H1 (cell line): ENCODE data around the gene FOXC2. TPM values are rescaled to one million over a fixed set of nuclear protein-coding genes. Genes with fewer than 3 reads are reported as not detected.
A peak's percentile ranks its signal among the peaks of the same experiment; 100 is the strongest.

Source experiments
- CTCF ChIA-PET: fragments of 300-600 bp; sonication (Branson Sonifier 250); formaldehyde crosslinking; loops from one replicate; lab custom pipeline; 2021; ENCODE audit not compliant: partially characterized antibody; lab: Charles Lee
- POLR2A ChIA-PET: fragments of 300-600 bp; sonication (Branson Sonifier 250); formaldehyde crosslinking; loops from one replicate; lab custom pipeline; 2021; ENCODE audit warnings: inconsistent platforms; ENCODE audit not compliant: partially characterized antibody; lab: Charles Lee
- DNase-seq, 2 experiments: peaks; one replicate each; pipeline versions ENCODE4 v3.0.0 to v3.0.0-alpha.2; 2010 to 2022; ENCODE audit warnings: low spot score in 2 of 2, low read depth in 1 of 2, mixed read lengths in 1 of 2
- FAIRE-seq: peaks from 2 replicates; lab custom pipeline; 2011; peaks lifted over from hg19 to GRCh38; lab: Jason Lieb, UNC
- H2AFZ ChIP-seq: 2 replicates; pipeline ENCODE4 v1.8.1; 2012; ENCODE audit warnings: low read length, inconsistent platforms
- H2AK5ac ChIP-seq: 2 replicates; pipeline ENCODE4 v1.6.1; 2013; ENCODE audit warnings: low read depth, low read length
- H2BK120ac ChIP-seq: replicated peaks from 2 replicates; pipeline ENCODE3; 2013; ENCODE audit warnings: low read depth, low read length, inconsistent platforms
- H2BK12ac ChIP-seq: 2 replicates; pipeline ENCODE4 v1.6.1; 2013; ENCODE audit warnings: low read depth, low read length
- H2BK15ac ChIP-seq: 2 replicates; pipeline ENCODE4 v1.6.1; 2013; ENCODE audit warnings: low read length
- H2BK20ac ChIP-seq: 2 replicates; pipeline ENCODE4 v1.6.1; 2013; ENCODE audit warnings: low read length
- H2BK5ac ChIP-seq: 2 replicates; pipeline ENCODE4 v1.6.1; 2013; ENCODE audit warnings: low read depth, low read length
- H3K14ac ChIP-seq: 2 replicates; pipeline ENCODE4 v1.6.1; 2013; ENCODE audit warnings: inconsistent platforms; ENCODE audit not compliant: insufficient read length
- H3K18ac ChIP-seq: 2 replicates; pipeline ENCODE4 v1.6.1; 2013; ENCODE audit warnings: low read length; ENCODE audit errors: extremely low read depth
- H3K23ac ChIP-seq: 2 replicates; pipeline ENCODE4 v1.6.1; 2013; ENCODE audit warnings: inconsistent platforms; ENCODE audit not compliant: insufficient read length
- H3K23me2 ChIP-seq: 2 replicates; pipeline ENCODE4 v1.6.1; 2013; ENCODE audit warnings: low read depth, low read length
- H3K27ac ChIP-seq: 2 replicates; pipeline ENCODE4 v1.6.1; 2011; ENCODE audit warnings: low read depth, low read length, inconsistent platforms
- H3K27me3 ChIP-seq, 4 experiments: replicated peaks in 1 of 4; 1 replicate in 1 of 4; 2 replicates in 3 of 4; pipeline versions ENCODE4 v1.6.1 to v1.8.1; 2011 to 2013; ENCODE audit warnings: low read length in 3 of 4, mild to moderate bottlenecking in 3 of 4, inconsistent platforms in 2 of 4, mixed read lengths in 2 of 4, moderate library complexity in 1 of 4; ENCODE audit not compliant: control insufficient read depth in 3 of 4, insufficient read depth in 3 of 4; ENCODE audit errors: extremely low read depth in 1 of 4
- H3K36me3 ChIP-seq, 4 experiments: 2 replicates each; pipeline versions ENCODE4 v1.6.1 to v1.8.1; 2011 to 2013; ENCODE audit warnings: mild to moderate bottlenecking in 4 of 4, low read length in 3 of 4, moderate library complexity in 2 of 4, control low read depth in 1 of 4, inconsistent platforms in 1 of 4; ENCODE audit not compliant: insufficient read depth in 4 of 4, control insufficient read depth in 2 of 4
- H3K4ac ChIP-seq: replicated peaks from 2 replicates; pipeline ENCODE3; 2013; ENCODE audit warnings: low read length, low read depth, mixed read lengths, inconsistent platforms; ENCODE audit not compliant: insufficient read length
- H3K4me1 ChIP-seq, 4 experiments: replicated peaks in 1 of 4; 1 replicate in 1 of 4; 2 replicates in 3 of 4; pipeline versions ENCODE4 v1.6.1 to v1.8.1; 2011 to 2013; ENCODE audit warnings: low read length in 3 of 4, inconsistent platforms in 2 of 4, mixed read lengths in 1 of 4; ENCODE audit not compliant: insufficient read depth in 4 of 4, control insufficient read depth in 3 of 4
- H3K4me2 ChIP-seq, 2 experiments: 2 replicates each; pipeline versions ENCODE4 v1.6.1 to v1.8.1; 2011 to 2013; ENCODE audit warnings: low read depth in 2 of 2, low read length in 2 of 2, control low read depth in 1 of 2, inconsistent platforms in 1 of 2, mild to moderate bottlenecking in 1 of 2; ENCODE audit not compliant: insufficient read depth in 1 of 2
- H3K4me3 ChIP-seq, 4 experiments: fragments of 200-600, 300-600 bp in 1 of 4; sonication (generic), shearing (Covaris generic), sonication (Bioruptor Twin) in 1 of 4; 2 replicates each; pipeline versions ENCODE4 v1.5.1 to v1.8.1; 2011 to 2016; ENCODE audit warnings: low read length in 4 of 4, low read depth in 3 of 4, control low read depth in 2 of 4, inconsistent platforms in 2 of 4, mild to moderate bottlenecking in 2 of 4, mixed read lengths in 1 of 4, moderate library complexity in 1 of 4; ENCODE audit not compliant: insufficient read depth in 2 of 4; ENCODE audit errors: extremely low read depth in 1 of 4
- H3K56ac ChIP-seq: replicated peaks from 2 replicates; pipeline ENCODE3; 2013; ENCODE audit warnings: low read depth, mild to moderate bottlenecking, mixed read lengths, low read length, inconsistent platforms; ENCODE audit not compliant: insufficient read length
- H3K79me1 ChIP-seq: 2 replicates; pipeline ENCODE4 v1.6.1; 2013; ENCODE audit warnings: low read depth, low read length, control low read depth
- H3K79me2 ChIP-seq, 2 experiments: 2 replicates each; pipeline versions ENCODE4 v1.6.1 to v1.8.1; 2012 to 2013; ENCODE audit warnings: low read length in 2 of 2, mild to moderate bottlenecking in 2 of 2, inconsistent platforms in 1 of 2; ENCODE audit not compliant: insufficient read depth in 2 of 2, control insufficient read depth in 1 of 2
- H3K9ac ChIP-seq, 4 experiments: replicated peaks in 1 of 4; 1 replicate in 1 of 4; 2 replicates in 3 of 4; pipeline versions ENCODE4 v1.6.1 to v1.8.1; 2011 to 2013; ENCODE audit warnings: low read depth in 3 of 4, low read length in 3 of 4, control low read depth in 2 of 4, mild to moderate bottlenecking in 2 of 4, moderate library complexity in 2 of 4, inconsistent platforms in 1 of 4; ENCODE audit errors: extremely low read depth in 1 of 4
- H3K9me3 ChIP-seq, 2 experiments: 2 replicates each; pipeline versions ENCODE4 v1.6.1 to v1.8.1; 2012 to 2013; ENCODE audit warnings: mild to moderate bottlenecking in 2 of 2, moderate library complexity in 2 of 2, control low read depth in 1 of 2, inconsistent platforms in 1 of 2, low read depth in 1 of 2, low read length in 1 of 2, mixed read lengths in 1 of 2; ENCODE audit not compliant: insufficient read depth in 2 of 2
- H4K20me1 ChIP-seq, 2 experiments: replicated peaks in 1 of 2; 2 replicates each; pipeline versions ENCODE3 to v1.8.1; 2011 to 2013; ENCODE audit warnings: inconsistent platforms in 2 of 2, low read length in 2 of 2, mild to moderate bottlenecking in 1 of 2; ENCODE audit not compliant: insufficient read depth in 2 of 2, control insufficient read depth in 1 of 2
- H4K5ac ChIP-seq: 2 replicates; pipeline ENCODE4 v1.6.1; 2013; ENCODE audit warnings: low read length, low read depth, mixed read lengths, inconsistent platforms; ENCODE audit not compliant: insufficient read length
- H4K8ac ChIP-seq: 2 replicates; pipeline ENCODE4 v1.8.0; 2013; ENCODE audit warnings: mild to moderate bottlenecking, moderate library complexity, low read length, inconsistent platforms; ENCODE audit not compliant: insufficient read depth; ENCODE audit errors: extremely low read depth
- H4K91ac ChIP-seq: replicated peaks from 2 replicates; pipeline ENCODE3; 2013; ENCODE audit warnings: low read length, mixed read lengths, inconsistent platforms; ENCODE audit not compliant: insufficient read length
- BCL11A ChIP-seq, 2 experiments: IDR thresholded peaks; one replicate each; pipeline ENCODE4 v1.6.1; 2011; ENCODE audit warnings: low read depth in 2 of 2, low read length in 2 of 2, mild to moderate bottlenecking in 2 of 2
- BRCA1 ChIP-seq: IDR thresholded peaks from 2 replicates; pipeline ENCODE4 v1.6.1; 2012; ENCODE audit warnings: low read depth, low read length, improper control_type of control experiment
- CTCF ChIP-seq, 3 experiments: IDR thresholded peaks; 1 replicate in 2 of 3; 2 replicates in 1 of 3; pipeline versions ENCODE4 v1.5.1 to v1.6.1; 2011; ENCODE audit warnings: low read length in 3 of 3, mild to moderate bottlenecking in 3 of 3, inconsistent platforms in 2 of 3, low read depth in 1 of 3, moderate library complexity in 1 of 3; ENCODE audit not compliant: insufficient read depth in 1 of 3; ENCODE audit errors: control extremely low read depth in 1 of 3
- GABPA ChIP-seq: IDR thresholded peaks from 2 replicates; pipeline ENCODE4 v1.6.1; 2011; ENCODE audit warnings: mild to moderate bottlenecking, low read length, moderate library complexity, borderline replicate concordance; ENCODE audit not compliant: insufficient read depth
- GTF2F1 ChIP-seq: IDR thresholded peaks from 2 replicates; pipeline ENCODE4 v1.6.1; 2012; ENCODE audit warnings: low read depth, low read length, improper control_type of control experiment, borderline replicate concordance
- JUN ChIP-seq: IDR thresholded peaks from 2 replicates; pipeline ENCODE4 v1.6.1; 2011; ENCODE audit warnings: low read depth, mild to moderate bottlenecking, improper control_type of control experiment, low read length
- KDM4A ChIP-seq: IDR thresholded peaks from one replicate; pipeline ENCODE4 v1.7.1; 2012; ENCODE audit warnings: low read depth, mild to moderate bottlenecking, moderate library complexity, low read length, inconsistent platforms; ENCODE audit not compliant: severe bottlenecking
- MAFK ChIP-seq: IDR thresholded peaks from 2 replicates; pipeline ENCODE4 v1.6.1; 2012; ENCODE audit warnings: low read depth, mild to moderate bottlenecking, improper control_type of control experiment, low read length
- POLR2AphosphoS5 ChIP-seq: IDR thresholded peaks from 2 replicates; pipeline ENCODE4 v1.6.1; 2011; ENCODE audit warnings: low read depth, low read length
- SUZ12 ChIP-seq: fragments of 200-600 bp; sonication (generic); IDR thresholded peaks from 2 replicates; pipeline ENCODE4 v1.6.1; 2012; ENCODE audit warnings: mild to moderate bottlenecking, inconsistent platforms, low read length, moderate library complexity, mixed read lengths
- TAF1 ChIP-seq: IDR thresholded peaks from 2 replicates; pipeline ENCODE4 v1.6.1; 2011; ENCODE audit warnings: mild to moderate bottlenecking, low read depth, low read length
- TAF7 ChIP-seq: optimal IDR thresholded peaks from 2 replicates; pipeline ENCODE3; 2011; ENCODE audit warnings: low read depth, mild to moderate bottlenecking, inconsistent platforms, low read length, moderate library complexity, borderline replicate concordance
- WGBS, 2 experiments: shearing (Covaris generic) in 1 of 2; methylation state at CpG; one replicate each; pipeline versions ENCODE4 v1.1.6 to v1.1.7; 2013 to 2015; ENCODE audit warnings: low lambda C conversion rate in 2 of 2, mixed read lengths in 2 of 2, inconsistent platforms in 1 of 2, low coverage in 1 of 2, missing lambda C conversion rate in 1 of 2; ENCODE audit not compliant: insufficient replicate concordance in 2 of 2, insufficient coverage in 1 of 2, insufficient read length in 1 of 2; ENCODE audit errors: extremely low coverage in 1 of 2, missing lambda C conversion rate in 1 of 2; 5-methylcytosine and 5-hydroxymethylcytosine counted together
- polyA plus RNA-seq, 7 experiments: library from polyadenylated mRNA; depleted of rRNA in 3 of 7; stranded (reverse) in 5 of 7; unstranded in 2 of 7; fragments of >200 nt in 5 of 7; fragments of 200-250 nt in 2 of 7; gene quantifications; 1 replicate in 5 of 7; 2 replicates in 1 of 7; 4 replicates in 1 of 7; pipeline versions ENCODE4 v1.2.1 to v1.2.3, GENCODE V29; 2011 to 2013; ENCODE audit warnings: missing spikeins in 2 of 7, mixed read lengths in 2 of 7
- total RNA-seq: library from RNA; stranded (reverse); fragmentation: NEBNext Ultra II Directional; extraction: Animal tissue kit (Norgen Biotek cat#: 25700); gene quantifications from 2 replicates; pipeline ENCODE4 v1.2.1, GENCODE V29; 2021

The FOXC2 gene
- total and polyA plus RNA-seq, 2 of the 8 experiments (the other 6 are each of a cell fraction or from before 2014, with no cell fraction given), result 0.09 TPM; not detected in 1

GRCh38 chr16:86614699-86615098 is 48.1 kb downstream of the FOXC2 start:
- H2BK12ac ChIP-seq, result no peak overlapping the region
- H3K27ac ChIP-seq, result no peak overlapping the region
- no peak for DNase-seq
- peaks cover 0 to 5% (median 0%) of the 10 kb centered on the region in 4 experiments; a peak in 2 of 7 replicates for H3K4me1 ChIP-seq
- H3K36me3 ChIP-seq, result no peaks in the 10 kb centered on the region
- no peak for FAIRE-seq
- WGBS, 2 experiments, result 66% methylated on average over 5 of the region's 5 CpGs; no CpG with 5 or more reads in 1 of the 2 experiments
- H3K79me1 ChIP-seq, result no peaks in the 10 kb centered on the region
- H3K9ac ChIP-seq, result no peak overlapping the region
- H3K4me3 ChIP-seq, result no peak overlapping the region
- POLR2A ChIA-PET, result interaction anchor here (1.1 kb wide), 1 partner anchor 13 kb away, joined by 3 read pairs; no protein-coding TSS in a partner anchor
- H4K20me1 ChIP-seq, result no peaks in the 10 kb centered on the region
- no peak overlapping the region for H4K91ac ChIP-seq
- H3K56ac ChIP-seq, result no peak overlapping the region
- H2BK15ac ChIP-seq, result no peak overlapping the region
- CTCF ChIA-PET, result interaction anchor here (0.6 to 1.1 kb wide), 6 partner anchors 7 to 686 kb away, joined by 3 to 5 read pairs (median 3); no protein-coding TSS in a partner anchor
- H2AFZ ChIP-seq, result peak overlapping the region; percentile 27
- no peak overlapping the region for H3K14ac ChIP-seq
- no peak overlapping the region for H3K18ac ChIP-seq
- H3K79me2 ChIP-seq, result no peaks in the 10 kb centered on the region
- H3K4ac ChIP-seq, result no peak overlapping the region
- no peak overlapping the region for H2AK5ac ChIP-seq
- H2BK120ac ChIP-seq, result no peak overlapping the region
- no peak overlapping the region for H4K5ac ChIP-seq
- H3K27me3 ChIP-seq, result no peaks in the 10 kb centered on the region
- H3K23ac ChIP-seq, result no peak overlapping the region
- H3K9me3 ChIP-seq, result no peaks in the 10 kb centered on the region
- no peak overlapping the region for H2BK5ac ChIP-seq
- no peak overlapping the region for H2BK20ac ChIP-seq
- no peak overlapping the region for H4K8ac ChIP-seq
- no peaks in the 10 kb centered on the region for H3K23me2 ChIP-seq
- H3K4me2 ChIP-seq, result no peak overlapping the region
- no peak for TF ChIP-seq JUN
- TF ChIP-seq SUZ12, result no peak
- TF ChIP-seq BRCA1, result no peak
- TF ChIP-seq MAFK, result no peak
- TF ChIP-seq GABPA, result no peak
- no peak for TF ChIP-seq TAF1
- no peak for TF ChIP-seq TAF7
- no peak for TF ChIP-seq BCL11A (IDR thresholded peaks at IDR 0.05; ENCODE audit: low read depth in 2 of 2, low read length in 2 of 2)
- TF ChIP-seq POLR2AphosphoS5, result no peak
- TF ChIP-seq GTF2F1, result no peak
- no peak for TF ChIP-seq CTCF (IDR thresholded peaks at IDR 0.05; ENCODE audit: control extremely low read depth in 1 of 3, insufficient read depth in 1 of 3, low read depth in 1 of 3, low read length in 3 of 3)
- no peak for TF ChIP-seq KDM4A
